HPDE6-E6E7 (cell line): Measurements from ENCODE around the gene USP12.
"Not testable (repeated sequence)": the region's sequence is repeated elsewhere in the genome, so short reads cannot be mapped to it uniquely, and the experiment has no call there.

Experiments
- DNase-seq: peaks from one replicate; pipeline ENCODE4 v3.0.0; 2011; ENCODE audit warnings: missing footprints; ENCODE audit errors: extremely low spot score

The USP12 gene

GRCh38 chr13:27171244-27171826 is at the start of gene USP12:
Gene USP12, minus strand, starts transcription at chr13:27171811. Its CDS starts 172 bp downstream, at chr13:27171639.
- DNase-seq, result no peak

- no peak for DNase-seq
These were observed 48.0 kb upstream of the USP12 start for GRCh38 chr13:27219611-27220010.

DNA sequence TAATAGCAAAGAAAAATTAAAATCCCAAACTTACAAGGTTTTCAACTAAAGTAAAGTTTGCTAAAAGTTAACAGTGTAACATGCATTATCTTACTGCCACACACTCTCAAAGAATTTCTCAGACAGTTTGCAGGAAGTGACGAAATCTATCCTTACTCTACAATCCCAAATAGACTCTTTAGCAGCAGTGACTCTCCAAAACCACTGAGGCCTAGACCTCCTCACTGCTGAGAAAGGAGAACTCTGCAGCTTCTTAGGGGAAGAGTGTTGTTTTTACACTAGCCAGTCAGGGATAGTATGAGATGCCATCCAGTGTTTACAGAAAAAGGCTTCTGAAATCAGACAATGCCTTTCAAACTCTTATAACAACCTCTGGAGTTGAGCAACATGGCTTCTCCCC is 47.2 kb upstream of the USP12 start:
- not testable (repeated sequence) for DNase-seq

GRCh38 chr13:27217791-27218190 is 46.2 kb upstream of the USP12 start:
- DNase-seq, result not testable (repeated sequence)

- DNase-seq, result not testable (repeated sequence)
These were observed 41.8 kb upstream of the USP12 start for GRCh38 chr13:27213386-27213785.

DNA sequence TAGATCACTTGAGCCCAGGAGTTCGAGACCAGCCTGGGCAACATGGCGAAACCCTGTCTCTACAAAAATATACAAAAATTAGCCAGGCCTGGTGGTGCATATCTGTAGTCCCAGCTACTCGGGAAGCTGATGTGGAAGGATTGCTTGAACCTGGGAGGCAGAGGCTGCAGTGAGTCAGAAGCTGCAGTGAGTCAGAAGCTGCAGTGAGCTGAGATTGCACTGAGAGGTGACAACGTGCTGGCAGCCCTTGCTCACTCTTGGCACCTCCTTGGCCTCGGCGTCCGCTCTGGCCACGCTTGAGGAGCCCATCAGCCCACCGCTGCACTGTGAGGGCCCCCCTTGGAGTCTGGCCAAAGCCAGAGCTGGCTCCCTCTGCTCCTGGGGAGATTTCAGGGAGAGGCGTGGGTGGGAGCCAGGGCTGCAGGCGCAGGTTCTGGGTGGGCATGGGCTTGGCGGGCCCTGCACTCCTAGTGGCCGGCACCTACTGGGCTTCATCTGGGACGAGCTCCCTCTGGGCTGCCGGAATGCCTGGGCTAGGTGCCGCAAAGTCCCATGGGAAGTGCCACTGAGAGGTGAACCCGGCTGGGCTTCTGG is 40.3 kb upstream of the USP12 start:
- DNase-seq, result no peak

GRCh38 chr13:27211271-27211670 is 39.7 kb upstream of the USP12 start:
- no peak for DNase-seq

- no peak for DNase-seq
These were observed 36.9 kb upstream of the USP12 start for GRCh38 chr13:27208514-27208913.

GRCh38 chr13:27203854-27204253 is 32.2 kb upstream of the USP12 start:
- DNase-seq, result no peak

- no peak for DNase-seq
These were observed 31.6 kb upstream of the USP12 start for GRCh38 chr13:27203186-27203585.

DNA sequence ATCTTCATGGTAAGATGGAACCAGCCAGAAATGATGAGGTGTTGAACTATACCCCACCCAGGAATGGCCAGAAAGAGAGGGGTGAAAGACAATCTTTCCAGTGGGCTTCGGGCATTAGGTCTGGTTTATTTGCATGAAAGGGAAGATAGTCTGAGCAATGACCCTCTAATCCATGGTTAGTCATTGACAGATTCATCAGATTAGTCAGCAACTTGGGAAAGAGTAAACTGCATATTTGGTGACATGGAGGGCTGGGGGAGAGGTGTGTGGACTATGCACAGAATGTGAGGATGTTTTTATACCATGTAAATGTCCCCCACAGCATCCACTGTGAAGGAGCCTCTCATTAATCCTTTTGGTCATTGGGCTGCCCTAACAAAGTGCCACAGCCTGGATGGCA is 30.1 kb upstream of the USP12 start:
- no peak for DNase-seq

- no peak for DNase-seq
These were observed 28.9 kb upstream of the USP12 start for GRCh38 chr13:27200413-27201070.

GRCh38 chr13:27199696-27200095 is 28.1 kb upstream of the USP12 start:
- no peak for DNase-seq

DNA sequence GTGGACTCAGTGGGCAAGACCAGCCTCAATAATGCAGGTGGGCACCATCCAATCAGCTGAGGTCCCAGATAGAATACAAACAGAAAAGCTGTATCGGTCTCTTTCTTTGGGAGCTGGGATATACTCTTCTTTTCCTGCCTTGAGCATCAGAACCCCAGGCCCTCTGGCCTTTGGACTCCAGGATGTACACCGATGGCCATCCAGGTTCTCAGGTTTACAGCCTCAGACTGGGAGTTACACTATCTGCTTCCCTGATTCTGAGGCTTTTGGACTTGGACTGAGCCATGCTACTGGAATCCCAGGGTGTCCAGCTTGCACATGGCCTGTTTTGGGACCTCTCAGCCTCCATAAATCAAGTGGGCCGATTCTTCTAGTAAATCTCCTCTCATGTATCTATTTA is 27.6 kb upstream of the USP12 start:
- no peak for DNase-seq

GRCh38 chr13:27194895-27195764 is 23.5 kb upstream of the USP12 start:
- DNase-seq, result peak; percentile 54

GRCh38 chr13:27194209-27194608 is 22.6 kb upstream of the USP12 start:
- no peak for DNase-seq

DNA sequence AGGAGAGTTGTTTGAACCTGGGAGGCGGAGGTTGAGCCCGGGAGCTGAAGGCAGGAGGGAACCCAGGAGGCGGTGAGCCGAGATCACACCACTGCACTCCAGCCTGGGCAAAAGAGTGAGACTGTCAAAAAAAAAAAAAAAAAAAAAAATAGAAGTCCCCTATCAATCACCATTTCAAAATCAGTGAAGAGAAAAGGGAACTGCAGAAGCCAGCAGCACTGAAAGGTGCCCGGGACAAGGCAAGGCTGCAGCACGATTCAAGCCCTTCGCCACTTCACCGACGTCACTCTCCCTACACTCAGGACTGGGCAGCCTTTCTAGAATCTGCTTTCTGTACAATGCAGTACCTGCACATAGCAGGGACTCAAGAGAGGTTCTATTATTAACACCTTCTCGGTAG is 21.9 kb upstream of the USP12 start:
- no peak for DNase-seq

DNA sequence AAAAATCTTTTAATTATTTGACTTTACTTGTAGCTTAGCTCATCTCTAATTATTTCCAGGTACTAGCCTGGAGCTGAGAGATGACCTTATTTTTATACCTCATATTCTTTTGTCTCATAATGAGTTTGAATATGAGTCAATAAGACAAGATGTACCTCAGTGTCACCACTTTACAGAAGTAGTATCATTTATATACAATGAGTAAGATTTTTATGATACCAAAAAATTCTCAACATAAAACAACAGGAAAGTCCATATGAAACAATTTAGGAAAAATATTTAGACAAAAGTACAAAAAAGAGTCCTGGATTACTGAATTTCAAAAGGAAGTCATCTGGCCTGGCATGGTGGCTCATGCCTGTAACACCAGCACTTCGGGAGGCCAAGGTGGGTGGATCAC is 21.4 kb upstream of the USP12 start:
- DNase-seq, result no peak

DNA sequence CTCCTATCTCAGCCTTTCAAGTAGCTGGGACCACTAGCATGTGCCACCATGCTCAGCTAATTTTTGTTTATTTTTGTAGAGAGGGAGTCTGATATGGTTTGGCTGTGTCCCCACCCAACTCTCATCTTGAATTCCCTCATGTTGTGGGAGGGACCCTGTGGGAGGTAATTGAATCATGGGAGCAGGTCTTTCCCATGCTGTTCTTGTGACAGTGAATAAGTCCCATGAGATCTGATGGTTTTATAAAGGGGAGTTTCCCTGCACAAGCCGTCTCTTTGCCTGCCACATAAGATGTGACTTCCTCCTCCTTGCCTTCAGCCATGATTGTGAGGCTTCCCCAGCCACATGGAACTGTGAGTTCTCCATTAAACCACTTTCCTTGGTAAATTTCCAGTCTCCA is 20.8 kb upstream of the USP12 start:
- DNase-seq, result not testable (repeated sequence)

DNA sequence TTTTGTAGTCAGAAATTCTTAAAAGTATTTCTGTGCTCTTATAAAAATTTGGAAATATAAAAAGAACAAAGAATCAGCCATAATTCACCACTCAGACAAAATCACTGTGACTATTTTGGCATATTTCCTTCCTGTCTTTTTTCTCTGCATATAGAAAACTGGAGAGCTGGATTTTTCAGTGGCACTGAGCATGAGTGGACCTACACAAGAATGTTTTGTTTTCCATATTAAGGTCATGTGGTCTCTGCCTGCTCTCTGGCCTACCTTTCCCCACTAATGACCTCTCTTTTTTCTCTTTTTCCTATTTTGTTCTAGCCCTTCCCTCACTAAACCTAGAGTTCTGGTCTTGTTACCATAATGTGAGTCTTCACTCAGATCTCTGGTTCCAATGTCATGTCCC is 17.6 kb upstream of the USP12 start:
- no peak for DNase-seq

- DNase-seq, result no peak
These were observed 16.6 kb upstream of the USP12 start for GRCh38 chr13:27188239-27188638.

GRCh38 chr13:27186295-27186694 is 14.7 kb upstream of the USP12 start:
- DNase-seq, result no peak
